Activated T-cell treated with anti-CD3 and anti-CD28 coated beads, Interleukin-2, amount 50 U/mL, for 4 hours (primary cell): Measurements from ENCODE around the gene MYO5B. TPM values are rescaled to one million over a fixed set of nuclear protein-coding genes. Genes with fewer than 3 reads are reported as not detected.
"Not testable (repeated sequence)": the region's sequence is repeated elsewhere in the genome, so short reads cannot be mapped to it uniquely, and the experiment has no call there.

Source experiments
- ATAC-seq, 2 donors: fragments of 200-7000 bp; cut with Tn5 transposase; one replicate each; pipeline ENCODE4 v1.10.0; 2021
- DNase-seq: peaks from one replicate; pipeline ENCODE4 v3.0.0-alpha.2; 2020
- H3K27me3 Mint-ChIP-seq: one replicate; pipeline ENCODE4 v1.8.0; 2021; ENCODE audit warnings: low read depth, mixed read lengths
- H3K36me3 Mint-ChIP-seq: one replicate; pipeline ENCODE4 v1.8.0; 2022; ENCODE audit warnings: mixed read lengths; ENCODE audit not compliant: insufficient read depth
- H3K4me1 Mint-ChIP-seq: one replicate; pipeline ENCODE4 v1.8.0; 2021; ENCODE audit warnings: low read depth, mixed read lengths
- H3K4me3 Mint-ChIP-seq: one replicate; pipeline ENCODE4 v1.8.0; 2021; ENCODE audit warnings: mild to moderate bottlenecking, moderate library complexity, mixed read lengths
- H3K9me3 Mint-ChIP-seq: one replicate; pipeline ENCODE4 v1.8.0; 2021; ENCODE audit warnings: mixed read lengths
- total RNA-seq, 3 donors: library from RNA; stranded (reverse); gene quantifications; one replicate each; pipeline ENCODE4 v1.2.1, GENCODE V29; 2021

MYO5B gene
- total RNA-seq: under 1 TPM; 0.13 to 0.14 (median 0.13) TPM

DNA sequence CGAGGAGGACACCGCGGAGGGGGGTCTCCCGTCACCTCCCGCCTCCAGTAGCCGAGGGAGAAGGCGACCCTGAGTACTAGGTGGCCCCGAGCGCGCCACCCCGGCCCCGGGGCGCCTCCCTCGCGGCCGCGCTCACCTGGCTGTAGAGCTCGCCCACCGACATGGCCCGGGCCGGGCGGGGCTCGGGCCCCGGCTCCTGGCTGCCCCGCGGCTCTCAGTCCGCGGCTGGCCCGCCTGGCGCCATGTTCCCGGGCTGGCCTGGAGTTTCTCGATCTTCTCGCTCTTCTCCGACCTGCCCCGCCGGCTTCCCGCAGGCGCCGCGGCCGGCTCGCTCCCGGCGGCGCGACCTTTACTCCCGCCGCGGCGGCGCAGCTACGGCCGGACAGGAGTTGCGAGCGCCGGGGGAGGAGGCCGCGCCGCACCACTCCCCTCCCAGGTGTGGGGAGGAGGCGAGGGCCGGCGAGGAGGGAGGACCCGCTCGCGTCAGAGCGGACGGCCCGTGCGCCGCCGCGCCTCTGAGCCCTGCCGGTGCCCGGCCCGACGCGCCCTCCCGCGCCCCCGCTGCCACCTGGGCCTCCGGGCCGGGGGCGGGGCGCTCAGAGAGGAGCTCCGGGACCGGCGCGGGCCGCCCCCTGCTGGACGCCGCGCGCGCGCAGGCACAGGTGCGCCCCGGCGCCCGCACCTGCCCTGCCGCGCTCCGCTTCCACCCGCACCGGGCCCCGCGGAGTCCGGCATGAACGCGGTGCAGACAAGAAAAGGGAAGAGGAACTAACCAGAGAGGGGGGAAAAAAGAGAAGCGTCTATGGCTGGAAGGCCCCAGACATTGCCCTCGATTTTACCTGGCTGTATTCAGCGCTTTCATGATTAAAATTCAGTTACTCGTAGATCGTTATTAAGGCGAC lies at the start of gene MYO5B:
Gene MYO5B, minus strand, starts transcription at position 517 of the 902 bp plus-strand sequence. Its CDS starts 354 bp downstream, at position 163.
- peaks cover 68% of the 10 kb centered on the region for H3K27me3 Mint-ChIP-seq
- no peaks in the 10 kb centered on the region for H3K9me3 Mint-ChIP-seq
- no peaks in the 10 kb centered on the region for H3K36me3 Mint-ChIP-seq
- H3K4me1 Mint-ChIP-seq: peaks cover 14% of the 10 kb centered on the region
- peak; percentile 74 to 82 for ATAC-seq
- peak within 1 kb of the TSS; percentile 60 for H3K4me3 Mint-ChIP-seq
- DNase-seq: peak; percentile 46

DNA sequence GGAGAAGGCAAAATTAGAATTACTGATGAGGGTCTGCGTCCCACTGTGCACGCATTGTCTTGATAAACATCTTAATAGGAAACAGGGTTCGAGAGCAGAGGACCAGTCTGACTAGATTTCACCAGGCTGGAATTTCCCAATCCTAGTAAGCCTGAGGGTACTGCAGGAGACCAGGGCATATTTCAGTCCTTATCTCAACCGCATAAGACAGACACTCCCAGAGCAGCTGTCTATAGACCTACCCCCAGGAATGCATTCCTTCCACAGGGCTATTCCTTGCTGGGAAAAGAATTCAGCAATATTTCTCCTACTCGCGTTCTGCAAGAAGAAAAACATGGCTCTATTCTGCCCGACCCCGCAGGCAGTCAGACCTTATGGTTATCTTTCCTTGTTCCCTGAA lies 46.8 kb upstream of the MYO5B start:
- DNase-seq, H3K4me1 Mint-ChIP-seq, ATAC-seq, H3K36me3 Mint-ChIP-seq, H3K4me3 Mint-ChIP-seq, H3K27me3 Mint-ChIP-seq: not testable (repeated sequence)
- H3K9me3 Mint-ChIP-seq: peaks cover 24% of the 10 kb centered on the region

DNA sequence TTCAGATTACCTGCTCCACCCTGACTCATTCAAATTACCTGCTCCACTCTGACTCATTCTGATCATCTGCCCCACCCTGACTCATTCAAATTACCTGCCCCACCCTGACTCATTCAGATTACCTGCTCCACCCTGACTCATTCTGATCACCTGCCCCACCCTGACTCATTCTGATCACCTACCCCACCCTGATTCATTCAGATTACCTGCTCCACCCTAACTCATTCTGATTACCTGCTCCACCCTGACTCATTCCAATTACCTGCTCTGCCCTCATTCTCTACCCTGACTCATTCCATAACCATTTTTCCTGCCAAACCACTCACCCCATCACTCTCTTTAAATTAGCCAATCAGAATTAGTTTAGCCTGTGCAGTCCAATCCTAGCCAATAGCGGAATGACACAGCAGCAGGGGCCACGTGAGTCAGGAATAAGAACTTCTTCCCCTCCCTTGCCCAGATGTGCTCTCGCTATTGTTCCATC lies 45.2 kb upstream of the MYO5B start:
- ATAC-seq (peak; percentile 38 to 43), DNase-seq (no peak)
- peaks cover 24% of the 10 kb centered on the region for H3K9me3 Mint-ChIP-seq
- H3K27me3 Mint-ChIP-seq: peaks cover 9% of the 10 kb centered on the region
- H3K4me1 Mint-ChIP-seq: peaks cover 2% of the 10 kb centered on the region
- H3K4me3 Mint-ChIP-seq: no peak overlapping the region
- H3K36me3 Mint-ChIP-seq: peaks cover 3% of the 10 kb centered on the region

GRCh38 chr18:50232419-50232818 lies 37.5 kb upstream of the MYO5B start:
- Mint-ChIP-seq H3K4me1 (no peaks in the 10 kb centered on the region), H3K27me3 (peaks cover 16% of the 10 kb centered on the region), H3K9me3 (no peaks in the 10 kb centered on the region), H3K4me3 (no peak overlapping the region), H3K36me3 (no peaks in the 10 kb centered on the region)
- no peak for DNase-seq
- no peak for ATAC-seq

DNA sequence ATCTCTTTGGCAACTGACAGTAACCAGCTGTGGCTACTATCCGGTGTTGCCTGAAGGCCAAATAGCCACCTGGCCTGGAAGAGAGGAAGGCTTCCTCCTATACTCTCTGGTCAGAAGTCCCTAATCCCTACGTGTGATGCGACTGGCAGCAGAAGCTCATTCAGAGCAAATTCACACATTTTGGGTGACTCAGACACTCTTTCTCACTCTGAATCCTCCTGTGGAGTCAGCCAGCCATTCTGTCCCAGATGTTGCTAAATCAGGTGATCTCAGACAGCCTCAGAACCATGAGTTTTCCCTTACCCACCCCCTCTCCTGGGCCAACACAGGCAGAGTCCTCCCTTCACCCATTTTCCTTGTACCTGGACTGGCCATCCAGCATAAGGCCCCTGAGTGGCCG lies 36.7 kb upstream of the MYO5B start:
- H3K9me3 Mint-ChIP-seq: no peaks in the 10 kb centered on the region
- no peaks in the 10 kb centered on the region for H3K4me1 Mint-ChIP-seq
- no peak for DNase-seq
- ATAC-seq: peak; percentile 58 to 60
- H3K4me3 Mint-ChIP-seq: no peak overlapping the region
- peaks cover 16% of the 10 kb centered on the region for H3K27me3 Mint-ChIP-seq
- H3K36me3 Mint-ChIP-seq: no peaks in the 10 kb centered on the region

GRCh38 chr18:50220249-50220648 lies 25.3 kb upstream of the MYO5B start:
- H3K36me3 Mint-ChIP-seq, H3K4me1 Mint-ChIP-seq, ATAC-seq, H3K4me3 Mint-ChIP-seq, DNase-seq: not testable (repeated sequence)
- H3K27me3 Mint-ChIP-seq: peaks cover 25% of the 10 kb centered on the region
- H3K9me3 Mint-ChIP-seq: peaks cover 11% of the 10 kb centered on the region

DNA sequence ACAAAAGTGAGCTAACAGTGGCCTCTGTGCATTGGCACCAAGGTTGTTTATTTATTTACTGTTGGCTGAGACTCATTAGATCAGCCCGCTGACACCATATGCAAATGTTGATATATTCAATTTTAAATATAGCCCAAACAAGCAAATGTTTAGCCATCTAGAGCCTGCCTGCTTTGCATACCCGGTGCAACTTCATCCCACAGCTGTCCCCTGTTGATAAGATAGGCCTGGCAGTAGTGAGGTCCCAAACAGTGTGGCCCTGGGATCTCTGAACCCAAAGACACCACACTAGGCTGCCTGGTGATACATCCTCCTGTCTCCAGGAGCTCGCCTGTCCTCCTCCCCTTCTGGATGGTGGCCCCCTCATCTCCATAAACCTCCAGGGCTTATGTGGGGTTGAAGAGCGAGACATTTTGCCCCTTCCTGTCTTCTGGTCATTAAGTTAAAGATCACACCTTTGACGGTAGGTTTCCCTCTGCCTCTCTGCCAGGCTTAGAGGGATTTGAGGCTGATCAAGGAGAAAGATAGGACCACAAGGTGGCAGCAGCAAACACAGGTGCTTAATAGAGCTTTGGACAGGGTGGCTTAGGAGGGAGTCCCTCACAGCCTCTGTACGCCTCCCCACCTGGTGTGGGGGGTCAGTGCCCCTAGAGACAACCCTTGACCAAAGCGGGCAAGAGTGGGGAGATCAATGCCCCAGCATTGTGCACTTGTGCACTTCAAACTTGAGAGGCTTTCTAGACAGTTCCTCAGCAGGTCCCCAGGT lies 23.7 kb upstream of the MYO5B start:
- Mint-ChIP-seq H3K9me3 (peaks cover 11% of the 10 kb centered on the region), H3K27me3 (peaks cover 25% of the 10 kb centered on the region), H3K4me3 (no peak overlapping the region), H3K36me3 (no peaks in the 10 kb centered on the region), H3K4me1 (no peaks in the 10 kb centered on the region)
- peak; percentile 28 to 51 for ATAC-seq
- DNase-seq: peak; percentile 14

DNA sequence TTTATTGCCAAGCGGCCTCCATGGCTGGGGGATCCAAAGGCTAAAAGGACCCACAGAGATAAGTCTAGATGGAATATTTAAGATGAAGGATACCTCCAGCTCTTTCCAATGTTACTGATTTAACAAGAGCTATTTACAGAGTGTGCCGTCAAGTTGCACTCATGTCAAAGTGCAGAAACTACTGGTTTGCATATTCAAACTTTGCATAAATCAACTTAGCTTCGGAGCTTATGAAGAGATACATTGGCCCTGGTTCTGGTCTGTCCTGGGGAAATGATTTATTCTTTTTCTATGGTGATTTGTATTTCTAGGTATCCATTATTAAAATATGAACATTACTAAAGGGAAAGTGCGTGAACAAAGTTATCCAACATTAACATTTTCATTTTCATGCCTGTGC lies 14.4 kb upstream of the MYO5B start:
- DNase-seq: no peak
- Mint-ChIP-seq H3K9me3 (no peaks in the 10 kb centered on the region), H3K4me1 (peaks cover 3% of the 10 kb centered on the region), H3K36me3 (no peaks in the 10 kb centered on the region), H3K27me3 (peaks cover 55% of the 10 kb centered on the region), H3K4me3 (no peak overlapping the region)
- ATAC-seq: no peak

DNA sequence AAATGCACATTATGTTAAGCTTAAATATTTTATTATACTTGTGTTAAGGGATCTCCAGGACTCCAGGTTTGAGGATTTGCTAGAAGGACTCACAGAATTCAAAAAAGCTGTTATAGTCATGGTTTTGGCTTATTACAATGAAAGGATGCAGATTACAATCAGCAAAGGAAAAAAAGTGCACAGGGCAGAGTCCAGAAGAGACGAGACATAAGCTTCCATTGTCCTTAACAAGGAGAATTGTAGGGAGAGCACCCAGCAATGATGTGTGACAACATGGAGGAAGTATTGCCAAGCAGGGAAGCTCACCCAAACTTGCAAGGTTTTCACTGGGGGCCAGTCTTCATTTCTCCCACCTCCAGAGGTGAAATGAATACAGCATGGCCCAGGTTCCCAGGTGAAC lies 12.8 kb upstream of the MYO5B start:
- Mint-ChIP-seq H3K27me3 (peaks cover 63% of the 10 kb centered on the region), H3K36me3 (no peaks in the 10 kb centered on the region), H3K4me1 (peaks cover 10% of the 10 kb centered on the region), H3K4me3 (no peak overlapping the region), H3K9me3 (no peaks in the 10 kb centered on the region)
- DNase-seq (no peak), ATAC-seq (no peak)

- no peak for ATAC-seq
- H3K4me3 Mint-ChIP-seq: no peak overlapping the region
- peaks cover 62% of the 10 kb centered on the region for H3K27me3 Mint-ChIP-seq
- peaks cover 10% of the 10 kb centered on the region for H3K4me1 Mint-ChIP-seq
- DNase-seq: no peak
- no peaks in the 10 kb centered on the region for H3K36me3 Mint-ChIP-seq
- H3K9me3 Mint-ChIP-seq: peaks cover 13% of the 10 kb centered on the region
Observed at GRCh38 chr18:50203801-50204604, 9.1 kb upstream of the MYO5B start.

GRCh38 chr18:50201476-50202018 lies 6.6 kb upstream of the MYO5B start:
- Mint-ChIP-seq H3K27me3 (peaks cover 74% of the 10 kb centered on the region), H3K4me3 (no peak overlapping the region), H3K36me3 (no peaks in the 10 kb centered on the region), H3K4me1 (peaks cover 10% of the 10 kb centered on the region), H3K9me3 (peaks cover 13% of the 10 kb centered on the region)
- ATAC-seq (no peak), DNase-seq (no peak)

- peaks cover 15% of the 10 kb centered on the region for H3K4me1 Mint-ChIP-seq
Observed at GRCh38 chr18:50199921-50200320, 5.0 kb upstream of the MYO5B start.

GRCh38 chr18:50199346-50199855 lies 4.5 kb upstream of the MYO5B start:
- DNase-seq (no peak), ATAC-seq (no peak)
- H3K36me3 Mint-ChIP-seq: no peaks in the 10 kb centered on the region
- no peak overlapping the region for H3K4me3 Mint-ChIP-seq
- H3K4me1 Mint-ChIP-seq: peaks cover 13% of the 10 kb centered on the region
- H3K9me3 Mint-ChIP-seq: peaks cover 13% of the 10 kb centered on the region
- H3K27me3 Mint-ChIP-seq: peaks cover 67% of the 10 kb centered on the region

More at GRCh38 chr18:50199921-50200320, 5.0 kb upstream of the MYO5B start:
- peaks cover 72% of the 10 kb centered on the region for H3K27me3 Mint-ChIP-seq
- no peak overlapping the region for H3K4me3 Mint-ChIP-seq
- ATAC-seq: no peak
- no peaks in the 10 kb centered on the region for H3K36me3 Mint-ChIP-seq
- DNase-seq: no peak
- peaks cover 13% of the 10 kb centered on the region for H3K9me3 Mint-ChIP-seq
